GM18873 (cell line): ENCODE data around the gene CCDC178.
"Not testable (repeated sequence)": the region's sequence is repeated elsewhere in the genome, so short reads cannot be mapped to it uniquely, and the experiment has no call there.

Experiments used
- ATAC-seq: cut with Tn5 transposase; IDR thresholded peaks from one replicate; pipeline ENCODE4 v1.9.1; 2021; ENCODE audit warnings: mild to moderate bottlenecking, moderate library complexity, moderate number of reproducible peaks; ENCODE audit not compliant: unreplicated experiment, low FRiP score

CCDC178 gene

GRCh38 chr18:33356735-33357134 is 83.8 kb downstream of the CCDC178 start:
- ATAC-seq = no peak

DNA sequence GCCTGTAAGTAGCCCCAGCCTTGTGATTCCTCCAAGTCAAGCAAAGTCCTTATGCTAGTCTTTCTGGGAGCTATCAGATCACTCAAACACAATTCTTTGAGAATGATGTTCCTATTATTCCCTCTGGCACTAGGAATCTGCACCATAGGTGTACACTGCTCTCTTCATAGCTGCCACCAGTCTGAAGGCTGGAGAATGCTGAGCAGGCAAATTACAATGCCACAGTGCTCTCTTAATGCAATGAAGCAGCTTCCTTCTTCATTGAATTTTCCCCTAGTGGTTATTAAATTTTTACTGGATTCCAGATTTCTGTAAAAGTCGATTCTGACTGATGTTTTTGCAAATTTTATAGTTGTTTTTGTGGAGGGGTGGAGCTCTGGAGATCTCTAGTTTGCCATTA is 84.8 kb downstream of the CCDC178 start:
- no peak for ATAC-seq

DNA sequence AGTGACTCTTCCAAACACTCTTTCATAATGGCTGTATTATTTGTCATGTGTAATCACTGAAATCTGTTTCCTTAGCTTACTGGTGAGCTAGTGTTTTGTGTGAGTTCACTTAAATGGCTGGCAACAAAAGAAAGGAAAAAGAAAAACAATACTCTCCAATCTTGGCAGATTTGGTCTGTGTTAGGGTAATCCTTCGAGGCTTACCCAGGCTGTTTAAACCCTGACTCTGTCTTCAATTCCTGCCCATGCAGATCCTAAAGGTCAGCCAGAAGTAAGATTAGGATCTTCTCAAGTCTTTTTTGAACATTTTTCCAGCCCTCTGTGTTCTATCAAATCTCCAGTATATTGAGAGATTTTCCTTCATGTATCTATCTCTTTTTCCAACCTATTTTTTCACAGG is 85.3 kb downstream of the CCDC178 start:
- ATAC-seq = no peak

- no peak for ATAC-seq
Measured at GRCh38 chr18:33350256-33350655, 90.3 kb downstream of the CCDC178 start.

- not testable (repeated sequence) for ATAC-seq
Measured at GRCh38 chr18:33339733-33340132, 100.8 kb downstream of the CCDC178 start.

- ATAC-seq = no peak
Measured at GRCh38 chr18:33334781-33335180, 105.7 kb downstream of the CCDC178 start.

GRCh38 chr18:33330711-33331110 is 109.8 kb downstream of the CCDC178 start:
- no peak for ATAC-seq

GRCh38 chr18:33326975-33327374 is 113.5 kb downstream of the CCDC178 start:
- ATAC-seq = no peak

DNA sequence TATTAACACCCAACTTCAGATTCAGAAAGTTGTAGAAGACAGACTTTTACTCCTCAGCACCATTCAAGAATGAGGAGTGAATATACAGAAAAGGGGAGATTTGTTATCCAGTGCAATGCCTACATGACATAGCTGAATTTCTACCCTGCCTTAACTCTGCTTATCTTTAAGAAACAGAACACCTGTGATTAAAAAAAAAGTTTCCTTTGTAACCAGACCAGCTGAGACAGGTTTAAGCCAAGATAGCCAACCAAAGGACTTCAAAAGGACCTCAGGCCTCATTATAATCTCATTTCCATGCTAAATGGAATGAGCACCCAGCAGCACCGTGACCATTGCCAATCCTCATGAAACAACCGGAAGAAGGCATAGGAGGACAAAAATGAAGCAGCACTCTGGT is 122.9 kb downstream of the CCDC178 start:
- ATAC-seq = no peak

GRCh38 chr18:33316146-33316587 is 124.4 kb downstream of the CCDC178 start:
- ATAC-seq = no peak

GRCh38 chr18:33307520-33307919 is 133.0 kb downstream of the CCDC178 start:
- ATAC-seq = no peak

DNA sequence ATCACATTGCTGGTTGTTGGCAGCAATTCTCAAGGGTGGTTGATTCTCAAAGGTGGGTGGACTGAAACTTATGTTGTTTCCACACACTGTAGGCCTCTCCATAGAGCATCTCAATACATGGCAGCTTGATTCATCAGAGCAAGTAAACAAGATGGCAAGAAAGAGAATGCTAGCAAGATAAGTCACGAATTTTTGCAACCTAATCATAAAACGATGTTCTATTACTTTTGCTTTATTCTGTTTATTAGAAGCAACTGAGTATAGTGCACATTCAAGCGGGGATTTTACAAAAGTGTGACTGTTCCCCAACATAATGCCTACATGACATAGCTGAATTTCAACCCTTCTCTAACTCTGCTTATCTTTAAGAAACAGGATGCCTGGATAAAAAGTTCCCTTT is 136.2 kb downstream of the CCDC178 start:
- no peak for ATAC-seq

- ATAC-seq = no peak
Measured at GRCh38 chr18:33291539-33291938, 149.0 kb downstream of the CCDC178 start.

- ATAC-seq = no peak
Measured at GRCh38 chr18:33288082-33288716, 152.3 kb downstream of the CCDC178 start.

- no peak for ATAC-seq
Measured at GRCh38 chr18:33282709-33283333, 157.7 kb downstream of the CCDC178 start.

- ATAC-seq = no peak
Measured at GRCh38 chr18:33282142-33282541, 158.4 kb downstream of the CCDC178 start.

GRCh38 chr18:33277431-33277830 is 163.1 kb downstream of the CCDC178 start:
- ATAC-seq = no peak

GRCh38 chr18:33275843-33276242 is 164.7 kb downstream of the CCDC178 start:
- no peak for ATAC-seq

- no peak for ATAC-seq
Measured at GRCh38 chr18:33270297-33270696, 170.2 kb downstream of the CCDC178 start.

DNA sequence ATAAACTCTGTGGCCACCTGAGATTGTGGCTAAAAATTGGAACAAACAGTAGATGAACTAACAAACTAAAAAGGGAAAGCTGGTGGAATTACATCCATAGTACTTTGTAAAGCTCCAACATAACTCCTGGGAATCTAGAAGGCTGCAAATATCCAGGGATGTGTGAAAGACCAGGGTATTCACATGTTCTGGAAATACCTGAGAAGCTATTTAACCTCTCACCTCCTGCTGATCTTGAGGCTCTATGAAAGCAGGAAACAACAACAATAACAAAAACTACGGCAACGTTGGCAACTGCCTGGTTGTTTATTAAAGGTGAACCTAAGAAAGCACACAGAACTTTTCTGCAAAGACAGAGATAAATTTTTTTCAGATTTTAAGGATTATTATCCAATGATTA is 171.3 kb downstream of the CCDC178 start:
- ATAC-seq = no peak

GRCh38 chr18:33264566-33264965 is 176.0 kb downstream of the CCDC178 start:
- ATAC-seq = no peak

- ATAC-seq = peak; percentile 66
Measured at GRCh38 chr18:33239298-33239697, 201.2 kb downstream of the CCDC178 start.

GRCh38 chr18:33232318-33232626 is 208.2 kb downstream of the CCDC178 start:
- no peak for ATAC-seq
